Panc1 (cell line): ENCODE data around the gene PRDM10. TPM values are rescaled to one million over a fixed set of nuclear protein-coding genes. Genes with fewer than 3 reads are reported as not detected.
A peak's percentile ranks its signal among the peaks of the same experiment; 100 is the strongest.

ENCODE experiments used
- ATAC-seq: fragments of 200-7000 bp; cut with Tn5 transposase; 2 replicates; pipeline ENCODE4 v1.9.1; 2020; ENCODE audit warnings: mild to moderate bottlenecking, moderate library complexity
- BruUV-seq: library from RNA; stranded (reverse); fragments of 400-500 nt; replicated peaks from 2 replicates; lab custom pipeline; 2021; lab: Mats Ljungman, UMichigan
- CTCF ChIA-PET: fragments of 300-600 bp; sonication (Branson Sonifier 250); formaldehyde crosslinking; loops from one replicate; lab custom pipeline; 2022; ENCODE audit warnings: antibody characterized with exemption; lab: Charles Lee
- POLR2A ChIA-PET: fragments of 300-600 bp; sonication (Branson Sonifier 250); formaldehyde crosslinking; loops from one replicate; lab custom pipeline; 2022; ENCODE audit warnings: antibody characterized with exemption; lab: Charles Lee
- DNase-seq: peaks from one replicate; pipeline ENCODE4 v3.0.0-alpha.2; 2010; ENCODE audit warnings: low read depth, low spot score
- H3K27ac ChIP-seq: 2 replicates; pipeline ENCODE4 v1.5.1; 2011; ENCODE audit warnings: mild to moderate bottlenecking, low read length, inconsistent platforms
- H3K27me3 ChIP-seq: fragments of 200-500 bp; sonication (Bioruptor generic); 2 replicates; pipeline ENCODE4 v1.6.0; 2014; ENCODE audit warnings: low read length, inconsistent platforms; ENCODE audit not compliant: control insufficient read depth, insufficient read depth
- H3K36me3 ChIP-seq: fragments of 200-500 bp; sonication (Bioruptor generic); 2 replicates; pipeline ENCODE4 v1.5.1; 2014; ENCODE audit warnings: inconsistent platforms, mild to moderate bottlenecking, low read length, moderate library complexity; ENCODE audit not compliant: control insufficient read depth, insufficient read depth
- H3K4me1 ChIP-seq: 2 replicates; pipeline ENCODE4 v1.5.1; 2011; ENCODE audit warnings: inconsistent platforms, mild to moderate bottlenecking, low read length, moderate library complexity; ENCODE audit not compliant: control insufficient read depth, insufficient read depth
- H3K4me3 ChIP-seq, 2 experiments: 2 replicates each; pipeline ENCODE4 v1.5.1; 2011 to 2012; ENCODE audit warnings: low read depth in 2 of 2, low read length in 2 of 2, mild to moderate bottlenecking in 2 of 2, inconsistent platforms in 1 of 2, moderate library complexity in 1 of 2
- H3K9me3 ChIP-seq: fragments of 200-500 bp; sonication (Bioruptor generic); 2 replicates; pipeline ENCODE4 v1.5.1; 2014; ENCODE audit warnings: low read depth, mild to moderate bottlenecking, inconsistent platforms, low read length, moderate library complexity; ENCODE audit not compliant: control insufficient read depth, insufficient read depth
- POLR2AphosphoS5 ChIP-seq: IDR thresholded peaks from 2 replicates; pipeline ENCODE4 v1.6.1; 2012; ENCODE audit warnings: mild to moderate bottlenecking, low read depth, low read length, moderate library complexity
- SIN3A ChIP-seq: IDR thresholded peaks from 2 replicates; pipeline ENCODE4 v1.6.1; 2012; ENCODE audit warnings: low read depth, mild to moderate bottlenecking, low read length, moderate library complexity, borderline replicate concordance; ENCODE audit not compliant: insufficient read depth
- TCF7L2 ChIP-seq: IDR thresholded peaks from 2 replicates; pipeline ENCODE4 v1.6.1; 2011; ENCODE audit warnings: mild to moderate bottlenecking, low read depth, low read length, inconsistent platforms
- in situ Hi-C: cut with HindIII; loops from 2 replicates; pipeline ENCODE4 v1.10.0; 2016; ENCODE audit warnings: low sequenced_read_pairs, low pct_unique_long_range_greater_than_20kb
- intact Hi-C: fragments of 100-400 bp; cut with micrococcal nuclease; formaldehyde crosslinking; loops from one replicate; pipeline ENCODE4 v1.10.0; 2022; ENCODE audit not compliant: unreplicated experiment
- total RNA-seq: library from RNA; stranded (reverse); gene quantifications from one replicate; pipeline ENCODE4 v1.2.1, GENCODE V29; 2021; ENCODE audit not compliant: unreplicated experiment
- TF ChIP-seq, protein P1 (sequence below): fragments of 450-650 bp; IDR thresholded peaks from 2 replicates; pipeline ENCODE4 v1.5.1; 2017; ENCODE audit warnings: mild to moderate bottlenecking
- TF ChIP-seq, protein P2 (sequence below), 2 experiments: IDR thresholded peaks; 2 replicates each; pipeline ENCODE4 v1.6.1; 2011 to 2012; ENCODE audit warnings: low read depth in 2 of 2, control low read depth in 1 of 2, low read length in 1 of 2, mild to moderate bottlenecking in 1 of 2, moderate library complexity in 1 of 2; ENCODE audit not compliant: insufficient read depth in 1 of 2

PRDM10 gene
- total RNA-seq, 1 experiment from 2014 or later: 12.5 TPM

DNA sequence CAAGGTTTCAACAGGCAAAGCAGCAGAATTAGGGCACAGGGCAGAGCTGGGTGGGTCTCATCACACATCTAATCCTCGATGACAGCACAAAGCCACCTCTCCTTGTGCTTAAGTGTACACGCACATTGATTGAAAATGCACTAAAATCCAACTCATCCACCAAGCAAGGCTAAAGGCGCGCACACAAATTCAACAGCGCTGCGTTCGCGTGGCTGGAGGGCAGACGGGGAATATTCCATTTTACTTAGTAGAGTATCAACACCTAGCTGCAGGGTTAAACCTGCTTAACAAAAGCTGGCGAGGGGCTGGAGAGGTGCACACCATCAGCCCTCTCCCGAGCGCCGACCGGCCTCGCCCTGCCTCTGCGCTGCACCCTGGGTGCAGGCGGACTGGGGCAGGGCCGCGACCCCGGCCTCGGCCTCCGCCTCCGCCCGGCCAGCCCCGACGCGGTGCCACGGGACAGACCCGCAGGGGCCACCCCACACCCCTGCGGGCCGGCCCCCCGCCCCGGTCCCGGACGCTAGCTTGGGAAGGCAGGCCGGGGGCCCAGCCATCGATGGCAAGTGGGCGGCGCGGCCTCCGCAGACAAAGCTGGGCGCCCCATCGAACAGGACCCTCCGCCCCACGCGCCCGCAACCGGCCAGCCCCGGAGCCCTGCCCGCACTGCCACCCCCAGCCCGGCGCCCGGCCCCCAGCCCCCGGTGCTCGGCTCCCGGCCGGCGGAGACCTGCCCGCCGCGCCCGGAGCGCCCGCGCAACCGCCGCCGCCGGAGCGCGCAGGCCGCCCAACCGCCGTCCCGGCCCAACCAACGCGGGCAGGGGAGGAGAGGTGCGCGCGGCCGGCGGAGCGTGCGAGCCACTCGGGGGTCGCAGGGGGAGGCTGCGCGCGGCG lies 929 bp downstream of the PRDM10 start:
- TF ChIP-seq POLR2AphosphoS5 (peak; percentile 53; the same call in 1 of the 2 replicates), TCF7L2 (no peak), SIN3A (peak; percentile 55)
- TF ChIP-seq, protein P1, sequence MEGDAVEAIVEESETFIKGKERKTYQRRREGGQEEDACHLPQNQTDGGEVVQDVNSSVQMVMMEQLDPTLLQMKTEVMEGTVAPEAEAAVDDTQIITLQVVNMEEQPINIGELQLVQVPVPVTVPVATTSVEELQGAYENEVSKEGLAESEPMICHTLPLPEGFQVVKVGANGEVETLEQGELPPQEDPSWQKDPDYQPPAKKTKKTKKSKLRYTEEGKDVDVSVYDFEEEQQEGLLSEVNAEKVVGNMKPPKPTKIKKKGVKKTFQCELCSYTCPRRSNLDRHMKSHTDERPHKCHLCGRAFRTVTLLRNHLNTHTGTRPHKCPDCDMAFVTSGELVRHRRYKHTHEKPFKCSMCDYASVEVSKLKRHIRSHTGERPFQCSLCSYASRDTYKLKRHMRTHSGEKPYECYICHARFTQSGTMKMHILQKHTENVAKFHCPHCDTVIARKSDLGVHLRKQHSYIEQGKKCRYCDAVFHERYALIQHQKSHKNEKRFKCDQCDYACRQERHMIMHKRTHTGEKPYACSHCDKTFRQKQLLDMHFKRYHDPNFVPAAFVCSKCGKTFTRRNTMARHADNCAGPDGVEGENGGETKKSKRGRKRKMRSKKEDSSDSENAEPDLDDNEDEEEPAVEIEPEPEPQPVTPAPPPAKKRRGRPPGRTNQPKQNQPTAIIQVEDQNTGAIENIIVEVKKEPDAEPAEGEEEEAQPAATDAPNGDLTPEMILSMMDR: no peak
- TF ChIP-seq, protein P2, sequence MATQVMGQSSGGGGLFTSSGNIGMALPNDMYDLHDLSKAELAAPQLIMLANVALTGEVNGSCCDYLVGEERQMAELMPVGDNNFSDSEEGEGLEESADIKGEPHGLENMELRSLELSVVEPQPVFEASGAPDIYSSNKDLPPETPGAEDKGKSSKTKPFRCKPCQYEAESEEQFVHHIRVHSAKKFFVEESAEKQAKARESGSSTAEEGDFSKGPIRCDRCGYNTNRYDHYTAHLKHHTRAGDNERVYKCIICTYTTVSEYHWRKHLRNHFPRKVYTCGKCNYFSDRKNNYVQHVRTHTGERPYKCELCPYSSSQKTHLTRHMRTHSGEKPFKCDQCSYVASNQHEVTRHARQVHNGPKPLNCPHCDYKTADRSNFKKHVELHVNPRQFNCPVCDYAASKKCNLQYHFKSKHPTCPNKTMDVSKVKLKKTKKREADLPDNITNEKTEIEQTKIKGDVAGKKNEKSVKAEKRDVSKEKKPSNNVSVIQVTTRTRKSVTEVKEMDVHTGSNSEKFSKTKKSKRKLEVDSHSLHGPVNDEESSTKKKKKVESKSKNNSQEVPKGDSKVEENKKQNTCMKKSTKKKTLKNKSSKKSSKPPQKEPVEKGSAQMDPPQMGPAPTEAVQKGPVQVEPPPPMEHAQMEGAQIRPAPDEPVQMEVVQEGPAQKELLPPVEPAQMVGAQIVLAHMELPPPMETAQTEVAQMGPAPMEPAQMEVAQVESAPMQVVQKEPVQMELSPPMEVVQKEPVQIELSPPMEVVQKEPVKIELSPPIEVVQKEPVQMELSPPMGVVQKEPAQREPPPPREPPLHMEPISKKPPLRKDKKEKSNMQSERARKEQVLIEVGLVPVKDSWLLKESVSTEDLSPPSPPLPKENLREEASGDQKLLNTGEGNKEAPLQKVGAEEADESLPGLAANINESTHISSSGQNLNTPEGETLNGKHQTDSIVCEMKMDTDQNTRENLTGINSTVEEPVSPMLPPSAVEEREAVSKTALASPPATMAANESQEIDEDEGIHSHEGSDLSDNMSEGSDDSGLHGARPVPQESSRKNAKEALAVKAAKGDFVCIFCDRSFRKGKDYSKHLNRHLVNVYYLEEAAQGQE (IDR thresholded peaks at IDR 0.05; ENCODE audit: insufficient read depth in 1 of 2, low read depth in 2 of 2, low read length in 1 of 2): no peak
- Histone ChIP-seq H3K4me1 (peaks cover 28% of the 10 kb centered on the region), H3K4me3 (peak overlapping the region; percentile 57 to 87), H3K36me3 (no peaks in the 10 kb centered on the region), H3K27me3 (no peaks in the 10 kb centered on the region), H3K27ac (peak overlapping the region; percentile 100), H3K9me3 (no peaks in the 10 kb centered on the region)
- BruUV-seq: no TSS peak
- intact Hi-C loops: loop anchor here (2.0 kb wide), 1 partner anchor 67 kb away; the partner anchor contains the start of gene APLP2
- in situ Hi-C loops: no loop called here
- no peak for DNase-seq
- ChIA-PET POLR2A (no interaction called here), CTCF (interaction anchor here (3.2 kb wide), 1 partner anchor 131 kb away, joined by 14 read pairs; no protein-coding TSS in a partner anchor)
- ATAC-seq: peak; percentile 42

DNA sequence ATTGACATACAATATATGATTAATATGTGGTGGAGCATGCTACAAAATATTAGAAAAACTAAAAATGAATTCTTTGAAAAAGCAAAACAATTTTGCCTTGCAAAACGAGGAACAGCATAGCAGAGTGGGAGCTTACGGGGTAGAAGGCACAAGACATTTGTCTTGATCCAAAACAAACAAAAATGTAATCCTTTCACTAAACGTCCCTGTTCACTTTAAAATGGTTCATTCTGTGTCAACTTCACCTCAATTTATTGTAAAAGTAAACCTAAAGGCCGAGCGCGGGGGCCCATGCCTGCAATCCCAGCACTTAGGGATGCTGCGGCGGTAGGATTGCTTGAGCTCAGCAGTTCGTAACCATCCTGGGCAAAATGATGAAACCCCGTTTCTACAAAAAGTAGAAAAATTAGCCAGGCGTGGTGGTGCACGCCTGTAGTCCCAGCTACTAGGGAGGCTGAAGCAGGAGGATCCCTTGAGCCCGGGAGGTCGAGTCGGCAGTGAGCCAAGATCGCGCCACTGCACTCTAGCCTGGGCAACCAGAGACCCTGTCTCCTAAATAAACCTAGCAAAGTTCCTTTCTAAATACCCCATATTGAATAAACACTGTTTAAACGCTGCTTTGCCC lies 2.0 kb downstream of the PRDM10 start:
- TF ChIP-seq, protein P1: no peak
- TF ChIP-seq POLR2AphosphoS5 (no peak), SIN3A (no peak), TCF7L2 (no peak)
- TF ChIP-seq, protein P2 (IDR thresholded peaks at IDR 0.05; ENCODE audit: insufficient read depth in 1 of 2, low read depth in 2 of 2, low read length in 1 of 2): no peak
- DNase-seq (no peak), ATAC-seq (no peak)
- peaks cover 28% of the 10 kb centered on the region for H3K4me1 ChIP-seq
- peak overlapping the region; percentile 96; the same call in 1 of the 2 replicates for H3K27ac ChIP-seq
- in situ Hi-C loops: no loop called here
- BruUV-seq: no TSS peak
- H3K27me3 ChIP-seq: no peaks in the 10 kb centered on the region
- CTCF ChIA-PET: interaction anchor here (3.2 kb wide), 1 partner anchor 132 kb away, joined by 14 read pairs; no protein-coding TSS in a partner anchor
- H3K9me3 ChIP-seq: no peaks in the 10 kb centered on the region
- H3K36me3 ChIP-seq: no peaks in the 10 kb centered on the region
- H3K4me3 ChIP-seq: peak overlapping the region; percentile 57 to 87
- POLR2A ChIA-PET: interaction anchor here (0.6 to 0.7 kb wide), 2 partner anchors 13 to 70 kb away, joined by 5 to 7 read pairs; no protein-coding TSS in a partner anchor
- intact Hi-C loops: no loop called here
